Stomach (tissue), 4 donors: Measurements from ENCODE around the gene NISCH.

ENCODE experiments used
- POLR2AphosphoS5 ChIP-seq, 3 donors: sonication (generic); formaldehyde crosslinking; IDR thresholded peaks; one replicate each; pipeline ENCODE4 v1.6.1; 2016; ENCODE audit warnings: antibody characterized with exemption in 3 of 3
- TF ChIP-seq, protein P1 (sequence below), 7 experiments: fragments of 450-650 bp in 4 of 7; fragments of 200-600 bp in 3 of 7; sonication (generic) in 3 of 7; IDR thresholded peaks; one replicate each; pipeline ENCODE4 v1.5.1; 2016 to 2019; ENCODE audit warnings: antibody characterized with exemption in 7 of 7, control low read depth in 2 of 7, mild to moderate bottlenecking in 1 of 7

- TF ChIP-seq, protein P1, sequence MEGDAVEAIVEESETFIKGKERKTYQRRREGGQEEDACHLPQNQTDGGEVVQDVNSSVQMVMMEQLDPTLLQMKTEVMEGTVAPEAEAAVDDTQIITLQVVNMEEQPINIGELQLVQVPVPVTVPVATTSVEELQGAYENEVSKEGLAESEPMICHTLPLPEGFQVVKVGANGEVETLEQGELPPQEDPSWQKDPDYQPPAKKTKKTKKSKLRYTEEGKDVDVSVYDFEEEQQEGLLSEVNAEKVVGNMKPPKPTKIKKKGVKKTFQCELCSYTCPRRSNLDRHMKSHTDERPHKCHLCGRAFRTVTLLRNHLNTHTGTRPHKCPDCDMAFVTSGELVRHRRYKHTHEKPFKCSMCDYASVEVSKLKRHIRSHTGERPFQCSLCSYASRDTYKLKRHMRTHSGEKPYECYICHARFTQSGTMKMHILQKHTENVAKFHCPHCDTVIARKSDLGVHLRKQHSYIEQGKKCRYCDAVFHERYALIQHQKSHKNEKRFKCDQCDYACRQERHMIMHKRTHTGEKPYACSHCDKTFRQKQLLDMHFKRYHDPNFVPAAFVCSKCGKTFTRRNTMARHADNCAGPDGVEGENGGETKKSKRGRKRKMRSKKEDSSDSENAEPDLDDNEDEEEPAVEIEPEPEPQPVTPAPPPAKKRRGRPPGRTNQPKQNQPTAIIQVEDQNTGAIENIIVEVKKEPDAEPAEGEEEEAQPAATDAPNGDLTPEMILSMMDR (IDR thresholded peaks at IDR 0.05) = no peak
- no peak for TF ChIP-seq POLR2AphosphoS5 (IDR thresholded peaks at IDR 0.05)
These were observed 17.6 kb downstream of the NISCH start for GRCh38 chr3:52473026-52473425.
